GM18858 (cell line): ENCODE data around the gene SLC12A8.
A peak's percentile ranks its signal among the peaks of the same experiment; 100 is the strongest.

ENCODE experiments used
- ATAC-seq: cut with Tn5 transposase; IDR thresholded peaks from one replicate; pipeline ENCODE4 v1.9.1; 2021; ENCODE audit not compliant: unreplicated experiment

SLC12A8 gene

GRCh38 chr3:125117631-125118191 lies 94.8 kb downstream of the SLC12A8 start:
- no peak for ATAC-seq

DNA sequence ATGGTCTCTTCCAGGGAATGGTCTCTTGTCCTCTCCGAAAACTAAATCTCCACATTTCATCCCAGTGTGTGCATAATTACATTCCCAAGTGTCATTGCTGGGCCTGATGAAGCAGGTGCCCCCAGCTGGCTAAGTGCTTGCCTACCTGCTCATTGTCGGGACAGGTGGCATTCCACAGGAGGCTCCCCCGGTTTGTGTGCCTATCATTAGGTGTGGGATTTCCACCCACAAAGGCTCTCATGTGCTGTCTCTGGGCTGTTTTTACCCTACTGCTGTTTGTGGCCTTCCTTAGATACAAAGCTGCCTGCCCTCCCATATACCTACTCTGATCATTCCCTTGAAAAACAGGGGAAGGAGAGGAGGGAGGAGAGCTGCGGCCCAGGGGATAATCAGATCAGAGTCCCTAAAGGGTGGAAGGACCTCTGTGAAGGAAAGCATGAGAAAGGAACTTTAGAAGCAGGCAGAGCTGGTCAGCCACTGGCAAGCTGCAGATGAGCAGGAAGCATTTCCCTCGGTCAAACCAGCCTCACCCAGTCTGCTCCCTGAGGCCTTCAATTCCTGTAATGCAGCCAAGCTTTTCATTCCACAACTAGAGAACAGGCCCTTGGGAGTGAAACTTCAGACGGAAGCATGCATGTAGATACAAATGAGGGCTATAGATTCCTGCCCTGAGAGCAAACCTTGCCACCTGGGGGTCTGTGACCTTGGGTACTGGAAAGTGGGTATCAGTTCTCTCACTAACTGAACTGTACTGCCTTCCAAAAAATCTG lies 96.1 kb downstream of the SLC12A8 start:
- no peak for ATAC-seq

GRCh38 chr3:125115640-125116039 lies 96.9 kb downstream of the SLC12A8 start:
- no peak for ATAC-seq

DNA sequence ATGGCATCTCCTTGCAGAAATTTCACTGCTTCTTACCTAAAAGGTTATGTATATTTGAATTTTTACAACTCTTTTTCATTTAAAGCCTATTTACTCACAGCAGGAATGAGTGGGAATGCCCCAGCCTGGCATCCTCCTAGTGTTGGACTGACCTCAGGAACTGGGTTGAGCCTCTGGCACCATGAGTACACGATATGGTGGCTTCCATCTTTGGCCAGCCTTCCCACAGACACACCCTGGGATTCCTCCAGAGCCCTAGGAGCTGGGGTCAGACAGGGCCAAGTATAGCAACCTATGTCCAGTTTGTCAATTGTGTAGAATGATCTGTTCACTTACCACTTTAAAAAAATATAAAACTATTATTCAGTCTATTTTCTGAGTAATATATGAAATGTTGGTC lies 99.6 kb downstream of the SLC12A8 start:
- no peak for ATAC-seq

- no peak for ATAC-seq
Measured at GRCh38 chr3:125110876-125111480, 101.6 kb downstream of the SLC12A8 start.

GRCh38 chr3:125110016-125110875 lies 102.3 kb downstream of the SLC12A8 start:
- ATAC-seq, result no peak

- ATAC-seq, result no peak
Measured at GRCh38 chr3:125109536-125109925, 103.0 kb downstream of the SLC12A8 start.

DNA sequence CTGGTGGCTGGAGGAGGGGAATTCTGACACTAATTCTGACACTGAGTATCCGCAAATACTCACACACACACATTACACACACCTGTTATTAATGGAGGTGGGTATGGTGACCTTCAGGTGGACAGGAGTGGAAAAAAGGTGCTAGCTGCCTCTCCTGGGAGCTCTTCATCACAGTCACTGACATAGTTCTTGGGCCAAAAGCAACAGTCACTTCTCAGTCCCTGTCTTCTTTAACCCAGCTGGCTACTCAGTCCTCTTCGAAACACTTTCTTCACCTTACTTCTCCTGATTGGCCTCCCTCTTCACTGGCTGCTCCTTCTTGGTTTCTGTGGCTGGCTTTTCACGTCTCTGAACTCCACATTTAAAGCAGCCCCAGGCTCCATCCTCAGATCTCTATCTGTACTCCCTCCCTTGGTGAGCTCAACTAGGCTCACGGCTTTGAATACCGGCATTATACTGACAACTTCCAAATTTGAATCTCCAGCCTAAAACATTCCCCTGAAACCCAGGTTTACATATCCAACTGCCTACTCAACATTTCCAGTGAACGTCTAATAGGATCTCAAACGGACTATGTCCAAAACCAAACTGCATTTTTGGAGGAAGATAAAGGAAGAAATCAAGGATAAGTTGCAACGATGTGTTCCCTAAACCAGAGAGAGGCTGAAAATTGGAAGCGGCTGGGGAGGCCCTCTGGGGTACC lies 103.6 kb downstream of the SLC12A8 start:
- no peak for ATAC-seq

GRCh38 chr3:125107861-125108567 lies 104.5 kb downstream of the SLC12A8 start:
- ATAC-seq, result peak; percentile 53

DNA sequence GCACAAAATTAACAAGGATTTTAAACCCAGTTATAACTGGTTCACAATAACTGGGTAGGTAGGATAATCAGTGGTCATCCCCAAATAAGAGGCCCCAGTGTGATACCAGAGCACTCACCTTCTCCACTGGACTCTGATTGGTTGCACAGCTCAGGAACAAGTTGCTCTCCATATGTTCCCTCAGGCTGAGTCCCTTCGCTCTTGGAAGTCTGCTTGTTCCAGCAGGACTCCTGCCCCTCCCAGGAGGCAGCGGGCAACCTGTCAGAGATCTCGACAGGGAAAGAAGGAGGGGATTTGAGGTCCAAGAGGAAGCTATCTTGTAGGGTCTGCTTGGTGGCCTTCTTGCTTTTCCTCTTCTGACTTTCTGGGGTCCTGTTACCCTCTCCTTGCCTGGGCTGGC lies 105.2 kb downstream of the SLC12A8 start:
- ATAC-seq, result no peak

GRCh38 chr3:125105116-125105515 lies 107.4 kb downstream of the SLC12A8 start:
- no peak for ATAC-seq

DNA sequence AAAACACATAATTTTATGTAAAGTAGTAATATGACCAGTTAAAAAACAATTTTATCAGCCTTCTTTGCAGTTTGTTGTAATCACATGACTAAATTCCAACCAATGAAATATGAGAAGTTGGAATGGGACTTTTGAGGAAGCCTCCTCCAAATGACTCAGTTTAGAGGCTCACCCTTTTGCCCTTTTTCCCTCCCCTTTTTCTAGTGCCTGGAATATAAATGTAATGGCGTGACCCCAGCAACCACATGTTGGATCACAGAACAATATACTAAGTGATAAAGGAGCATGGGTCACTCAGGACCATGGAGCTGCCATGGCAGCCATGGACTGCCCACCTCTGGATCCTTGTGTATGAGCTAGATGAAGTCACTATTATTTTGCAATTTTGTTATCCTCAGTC lies 107.9 kb downstream of the SLC12A8 start:
- ATAC-seq, result no peak

DNA sequence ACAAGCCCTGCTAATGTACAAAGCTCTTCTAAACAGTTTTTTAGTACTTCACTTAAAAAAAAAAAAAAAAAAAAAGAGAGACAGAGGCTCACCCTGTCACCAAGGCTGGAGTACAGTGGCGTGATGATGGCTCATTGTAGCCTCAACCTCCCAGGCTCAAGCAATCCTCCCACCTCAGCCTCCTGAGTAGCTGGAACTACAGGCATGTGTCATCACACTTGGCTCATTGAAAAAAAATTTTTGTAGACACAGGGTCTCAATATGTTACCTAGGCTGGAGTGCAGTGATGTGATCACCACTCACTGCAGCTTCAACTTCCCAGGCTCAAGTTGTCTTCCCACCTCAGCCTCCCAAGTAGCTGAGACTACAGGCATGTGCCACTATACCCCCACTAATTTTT lies 109.1 kb downstream of the SLC12A8 start:
- no peak for ATAC-seq

DNA sequence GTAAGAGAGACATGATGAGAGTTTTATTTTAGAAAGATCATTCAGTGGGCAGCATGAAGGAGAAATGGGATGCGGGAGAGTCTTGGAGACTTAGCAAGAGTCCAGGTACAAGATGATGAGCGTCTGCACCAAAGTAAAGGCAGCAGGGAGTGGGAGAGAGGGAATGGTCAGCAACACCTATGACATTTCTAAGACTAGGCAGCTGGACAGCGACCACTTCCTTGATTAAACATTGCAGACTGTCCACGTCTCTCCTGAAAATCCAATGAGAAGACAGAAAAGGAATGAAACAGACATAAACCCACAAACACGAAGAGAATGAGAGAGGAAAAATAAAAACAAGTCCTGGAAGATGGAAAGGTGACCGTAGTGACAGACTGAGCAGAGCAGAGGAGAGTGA lies 110.1 kb downstream of the SLC12A8 start:
- ATAC-seq, result no peak

DNA sequence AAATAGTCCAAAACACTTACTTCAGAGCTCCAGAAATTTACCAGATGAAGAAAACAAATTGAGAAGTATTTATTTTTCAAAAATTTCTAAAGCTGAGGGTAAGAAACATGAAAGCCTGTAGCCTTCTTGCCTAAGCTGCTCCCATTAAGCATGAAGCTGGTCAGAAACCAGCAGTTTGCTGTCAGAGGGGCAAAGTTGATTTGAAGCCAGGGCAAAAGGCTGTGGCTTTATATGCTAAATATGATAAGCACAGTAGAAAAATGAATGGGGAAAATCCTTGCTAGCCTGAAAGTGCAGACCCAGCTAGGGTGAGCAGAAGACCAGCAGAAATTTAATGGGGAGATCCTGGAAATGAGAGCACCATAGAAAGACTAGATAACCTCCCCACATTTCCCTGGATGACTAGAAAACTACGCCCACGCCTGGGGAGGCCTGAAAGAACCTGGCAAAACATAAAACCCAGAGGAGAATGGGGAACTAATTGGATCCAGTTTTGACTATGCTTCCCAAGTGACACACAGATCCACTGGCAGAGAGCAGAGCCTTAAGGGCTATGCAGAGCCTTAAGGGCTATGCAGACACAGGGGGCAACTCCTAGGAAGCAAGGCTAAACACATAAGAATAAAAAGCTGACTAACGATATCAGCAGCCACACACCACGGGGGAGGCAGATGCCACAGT lies 113.8 kb downstream of the SLC12A8 start:
- ATAC-seq, result no peak

DNA sequence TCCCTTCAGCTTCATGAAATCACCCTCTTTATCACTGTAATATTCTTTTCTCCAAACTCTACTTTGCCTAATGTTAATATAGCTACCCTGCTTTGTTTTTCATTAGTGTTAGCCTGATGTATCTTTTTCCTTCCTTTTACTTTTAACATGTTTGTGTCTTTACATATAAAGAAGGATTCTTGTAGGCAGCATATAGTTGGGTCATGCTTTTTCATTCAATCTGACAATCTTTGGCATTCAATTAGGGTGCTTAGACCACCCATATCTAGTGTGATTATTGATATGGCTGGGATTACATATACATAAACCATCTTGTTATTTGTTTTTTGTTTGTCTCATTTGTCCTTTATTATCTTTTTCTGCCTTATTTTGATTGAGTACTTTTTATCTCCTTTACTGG lies 121.9 kb downstream of the SLC12A8 start:
- ATAC-seq, result no peak

DNA sequence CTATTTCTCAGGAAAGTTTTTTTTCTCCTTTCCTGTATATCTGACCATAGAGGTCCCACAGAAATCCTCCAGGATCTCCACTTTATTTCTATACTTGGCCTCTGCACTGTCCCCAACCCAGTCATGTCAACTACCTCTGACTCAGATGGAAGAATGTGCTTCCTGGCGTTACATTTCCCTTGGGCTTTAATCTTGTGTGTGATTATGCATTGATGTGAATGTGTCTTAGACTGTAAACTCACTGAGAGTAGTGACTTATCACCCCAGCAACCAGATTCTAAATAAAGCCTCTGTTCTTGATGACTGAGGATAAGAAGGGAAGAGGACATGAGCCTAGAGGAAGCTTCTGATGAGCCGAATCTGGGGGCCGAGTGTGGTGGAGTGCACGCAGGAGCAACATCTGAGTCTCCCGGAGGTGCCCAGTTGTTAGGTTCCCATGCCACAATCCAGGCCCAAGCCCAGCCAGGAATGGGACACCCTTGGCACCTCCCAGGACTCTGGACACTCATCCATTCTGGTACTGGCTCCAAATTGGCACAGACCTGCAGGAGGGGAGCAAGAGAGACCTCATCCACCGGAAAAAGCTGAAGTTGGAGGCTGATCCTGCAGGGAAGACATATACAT lies 124.7 kb downstream of the SLC12A8 start:
- no peak for ATAC-seq

GRCh38 chr3:125085166-125085565 lies 127.4 kb downstream of the SLC12A8 start:
- ATAC-seq, result no peak

DNA sequence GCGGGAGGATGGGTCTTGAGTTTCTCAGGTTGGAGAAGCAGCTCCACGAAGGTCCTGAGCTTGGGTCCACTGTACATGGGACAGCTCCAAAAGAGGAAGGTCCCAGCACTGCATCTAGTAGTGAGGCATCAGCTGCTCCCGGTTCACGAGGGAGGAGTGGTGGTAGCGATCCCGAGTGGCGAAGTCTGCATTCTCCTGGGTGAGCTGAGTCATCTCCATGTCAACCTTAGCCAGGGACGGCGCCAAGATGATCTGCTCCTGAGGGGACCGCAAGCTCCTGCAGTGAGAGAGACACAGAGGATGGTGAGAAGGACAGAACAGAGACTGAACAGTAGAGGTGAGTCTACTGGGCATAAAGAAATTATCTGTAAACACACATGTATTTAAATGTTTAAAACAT lies 128.8 kb downstream of the SLC12A8 start:
- no peak for ATAC-seq
